Endothelial cell of umbilical vein (primary cell): Measurements from ENCODE around the gene DUSP15. TPM values are rescaled to one million over a fixed set of nuclear protein-coding genes. Genes with fewer than 3 reads are reported as not detected.

Experiments used
- BruUV-seq: library from RNA; stranded (reverse); fragments of 400-500 nt; replicated peaks from 2 replicates; lab custom pipeline; 2021; lab: Mats Ljungman, UMichigan
- CTCF ChIA-PET: fragments of 300-600, 350-600 bp; sonication (Branson Sonifier 250); formaldehyde crosslinking; loops from one replicate; lab custom pipeline; 2021; ENCODE audit warnings: antibody characterized with exemption, inconsistent platforms; lab: Charles Lee
- POLR2A ChIA-PET: fragments of 300-600, 350-600 bp; sonication (Branson Sonifier 250); formaldehyde crosslinking; loops from one replicate; lab custom pipeline; 2021; ENCODE audit warnings: antibody characterized with exemption, inconsistent platforms; lab: Charles Lee
- DNase-seq: peaks from one replicate; pipeline ENCODE4 v3.0.0-alpha.2; 2011; ENCODE audit warnings: low read depth, low spot score
- FAIRE-seq: peaks from 2 replicates; lab custom pipeline; 2011; peaks lifted over from hg19 to GRCh38; lab: Jason Lieb, UNC
- H2AFZ ChIP-seq: 2 replicates; pipeline ENCODE4 v1.6.0; 2012; ENCODE audit warnings: low read depth, low read length, control low read depth, inconsistent platforms
- H3K27ac ChIP-seq: 2 replicates; pipeline ENCODE4 v1.5.1; 2011; ENCODE audit warnings: low read depth, mild to moderate bottlenecking, control low read depth, low read length, moderate library complexity; ENCODE audit not compliant: insufficient read depth
- H3K27me3 ChIP-seq, 2 experiments: 2 replicates each; pipeline versions ENCODE4 v1.6.0 to v1.6.1; 2011; ENCODE audit warnings: low read length in 2 of 2, mixed read lengths in 1 of 2; ENCODE audit not compliant: control insufficient read depth in 2 of 2, insufficient read depth in 2 of 2
- H3K36me3 ChIP-seq, 2 experiments: 2 replicates in 1 of 2; 3 replicates in 1 of 2; pipeline ENCODE4 v1.5.1; 2011; ENCODE audit warnings: low read length in 2 of 2, mild to moderate bottlenecking in 1 of 2, moderate library complexity in 1 of 2; ENCODE audit not compliant: control insufficient read depth in 2 of 2, insufficient read depth in 2 of 2; ENCODE audit errors: extremely low read depth in 1 of 2
- H3K4me1 ChIP-seq: 3 replicates; pipeline ENCODE4 v1.5.1; 2011; ENCODE audit warnings: mild to moderate bottlenecking, low read length; ENCODE audit not compliant: control insufficient read depth, insufficient read depth; ENCODE audit errors: extremely low read depth
- H3K4me2 ChIP-seq: 2 replicates; pipeline ENCODE4 v1.6.1; 2011; ENCODE audit warnings: low read length, control low read depth, mixed read lengths; ENCODE audit not compliant: insufficient read depth
- H3K4me3 ChIP-seq, 3 experiments: fragments of 200-600 bp in 1 of 3; sonication (generic), shearing (Covaris generic) in 1 of 3; replicated peaks in 1 of 3; 2 replicates each; pipeline ENCODE4 v1.5.1; 2011 to 2016; ENCODE audit warnings: control low read depth in 3 of 3, low read length in 3 of 3, mild to moderate bottlenecking in 2 of 3, inconsistent platforms in 1 of 3, low read depth in 1 of 3, moderate library complexity in 1 of 3; ENCODE audit not compliant: insufficient read depth in 1 of 3
- H3K79me2 ChIP-seq: 2 replicates; pipeline ENCODE4 v1.6.0; 2012; ENCODE audit warnings: low read length, inconsistent platforms; ENCODE audit not compliant: control insufficient read depth, insufficient read depth
- H3K9ac ChIP-seq: replicated peaks from 2 replicates; pipeline ENCODE3; 2011; ENCODE audit warnings: low read length, control low read depth; ENCODE audit not compliant: insufficient read depth; ENCODE audit errors: extremely low read depth
- H3K9me1 ChIP-seq: replicated peaks from 3 replicates; pipeline ENCODE4 v1.6.0; 2011; ENCODE audit warnings: mild to moderate bottlenecking, low read length; ENCODE audit not compliant: control insufficient read depth, insufficient read depth; ENCODE audit errors: extremely low read depth
- H3K9me3 ChIP-seq: replicated peaks from 2 replicates; pipeline ENCODE4 v1.5.1; 2012; ENCODE audit warnings: low read length, inconsistent platforms; ENCODE audit not compliant: control insufficient read depth, insufficient read depth
- H4K20me1 ChIP-seq: replicated peaks from 2 replicates; pipeline ENCODE3; 2011; ENCODE audit warnings: mild to moderate bottlenecking, low read length; ENCODE audit not compliant: control insufficient read depth, insufficient read depth; ENCODE audit errors: extremely low read depth
- EZH2 ChIP-seq: IDR thresholded peaks from 2 replicates; pipeline ENCODE4 v1.6.1; 2012; ENCODE audit warnings: borderline replicate concordance, low read depth, mild to moderate bottlenecking, moderate library complexity, low read length, inconsistent platforms; ENCODE audit not compliant: severe bottlenecking
- FOS ChIP-seq: IDR thresholded peaks from 2 replicates; pipeline ENCODE4 v1.6.1; 2011; ENCODE audit warnings: mild to moderate bottlenecking, low read length, moderate library complexity, borderline replicate concordance; ENCODE audit not compliant: insufficient read depth
- GATA2 ChIP-seq: IDR thresholded peaks from 2 replicates; pipeline ENCODE4 v1.7.0; 2011; ENCODE audit warnings: low read depth, mild to moderate bottlenecking, moderate library complexity, mixed read lengths, low read length; ENCODE audit not compliant: insufficient read length, insufficient read depth
- JUN ChIP-seq: IDR thresholded peaks from 2 replicates; pipeline ENCODE4 v1.6.1; 2011; ENCODE audit warnings: borderline replicate concordance, low read depth; ENCODE audit not compliant: insufficient read length, insufficient read depth
- MYC ChIP-seq: IDR thresholded peaks from one replicate; pipeline ENCODE4 v1.6.1; 2011; ENCODE audit warnings: mild to moderate bottlenecking, low read depth, low read length
- POLR2A ChIP-seq: IDR thresholded peaks from 2 replicates; pipeline ENCODE4 v1.6.1; 2012; ENCODE audit warnings: low read depth, mild to moderate bottlenecking, control low read depth, low read length
- POLR2AphosphoS5 ChIP-seq: IDR thresholded peaks from 2 replicates; pipeline ENCODE4 v1.6.1; 2012; ENCODE audit warnings: low read depth, mild to moderate bottlenecking, control low read depth, low read length, moderate library complexity; ENCODE audit not compliant: insufficient read depth
- dilution Hi-C: fragments of 300-500 bp; cut with MboI; formaldehyde crosslinking; loops from one replicate; pipeline ENCODE4 v1.15.0; 2019; ENCODE audit warnings: low sequenced_read_pairs; ENCODE audit not compliant: extremely low pct_ligation_motif_present
- intact Hi-C: fragments of 100-400 bp; cut with micrococcal nuclease; formaldehyde crosslinking; loops from one replicate; pipeline ENCODE4 v1.10.0; 2022
- polyA plus RNA-seq, 4 experiments: library from polyadenylated mRNA; depleted of rRNA in 3 of 4; stranded (reverse) in 3 of 4; unstranded in 1 of 4; fragments of >200 nt; gene quantifications; 2 replicates each; pipeline versions ENCODE4 v1.2.1 to v1.2.3, GENCODE V29; 2011 to 2012; ENCODE audit warnings: missing spikeins in 1 of 4
- total RNA-seq: library from RNA; stranded (reverse); gene quantifications from 2 replicates; pipeline ENCODE4 v1.2.3, GENCODE V29; 2021
- TF ChIP-seq, protein P1 (sequence below): IDR thresholded peaks from 2 replicates; pipeline ENCODE4 v1.6.1; 2011; ENCODE audit not compliant: insufficient read depth, insufficient read length
- TF ChIP-seq, protein P2 (sequence below), 2 donors: IDR thresholded peaks; 1 replicate in 1 of 2; 2 replicates in 1 of 2; pipeline ENCODE4 v1.5.1; 2011; ENCODE audit warnings: low read length in 2 of 2, mild to moderate bottlenecking in 2 of 2, moderate library complexity in 2 of 2, control low read depth in 1 of 2, inconsistent platforms in 1 of 2, low read depth in 1 of 2; ENCODE audit not compliant: insufficient read depth in 1 of 2; ENCODE audit errors: extremely low read depth in 1 of 2

The DUSP15 gene
- total and polyA plus RNA-seq, 2 donors (not counting 3 experiments of a cell fraction or from before 2014, with no cell fraction given): 0.33 TPM; not detected in 1

DNA sequence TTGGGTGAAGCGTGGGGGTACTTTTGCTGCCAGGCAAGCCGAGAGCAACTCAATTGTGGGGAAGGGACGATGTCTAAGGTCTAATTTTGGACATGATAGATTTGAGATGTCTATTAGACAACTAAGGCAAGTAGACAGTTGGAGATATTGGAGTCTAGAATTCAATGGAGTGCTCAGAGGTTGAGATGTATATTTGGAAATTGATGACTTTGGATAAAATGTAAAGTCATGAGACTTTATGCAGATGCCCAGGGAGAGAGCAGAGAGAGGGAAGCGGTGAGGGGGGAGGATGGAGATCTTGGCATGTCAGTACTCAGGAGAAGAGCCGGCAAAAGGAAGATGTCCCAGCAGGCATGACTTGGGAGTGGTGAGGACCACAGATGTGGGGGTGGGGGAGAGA, 44.3 kb downstream of the DUSP15 start:
- intact Hi-C loops (no loop called here), dilution Hi-C loops (no loop called here)
- CTCF ChIA-PET: interaction anchor here (25.3 kb wide), 1 partner anchor 24 kb away, joined by 619 read pairs; the partner anchor contains the start of gene FOXS1
- H3K27me3 ChIP-seq: no peaks in the 10 kb centered on the region
- no peak overlapping the region for H3K4me2 ChIP-seq
- no peaks in the 10 kb centered on the region for H3K9me3 ChIP-seq
- peaks cover 30% of the 10 kb centered on the region for H3K4me1 ChIP-seq
- no peaks in the 10 kb centered on the region for H3K36me3 ChIP-seq
- no peak overlapping the region for H3K27ac ChIP-seq
- no peak overlapping the region for H2AFZ ChIP-seq
- H3K9ac ChIP-seq: no peak overlapping the region
- no peaks in the 10 kb centered on the region for H3K9me1 ChIP-seq
- DNase-seq (no peak), FAIRE-seq (no peak)
- no peaks in the 10 kb centered on the region for H3K79me2 ChIP-seq
- TF ChIP-seq, protein P1, sequence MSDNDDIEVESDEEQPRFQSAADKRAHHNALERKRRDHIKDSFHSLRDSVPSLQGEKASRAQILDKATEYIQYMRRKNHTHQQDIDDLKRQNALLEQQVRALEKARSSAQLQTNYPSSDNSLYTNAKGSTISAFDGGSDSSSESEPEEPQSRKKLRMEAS: no peak
- TF ChIP-seq FOS: no peak
- TF ChIP-seq POLR2A: no peak
- TF ChIP-seq, protein P2, sequence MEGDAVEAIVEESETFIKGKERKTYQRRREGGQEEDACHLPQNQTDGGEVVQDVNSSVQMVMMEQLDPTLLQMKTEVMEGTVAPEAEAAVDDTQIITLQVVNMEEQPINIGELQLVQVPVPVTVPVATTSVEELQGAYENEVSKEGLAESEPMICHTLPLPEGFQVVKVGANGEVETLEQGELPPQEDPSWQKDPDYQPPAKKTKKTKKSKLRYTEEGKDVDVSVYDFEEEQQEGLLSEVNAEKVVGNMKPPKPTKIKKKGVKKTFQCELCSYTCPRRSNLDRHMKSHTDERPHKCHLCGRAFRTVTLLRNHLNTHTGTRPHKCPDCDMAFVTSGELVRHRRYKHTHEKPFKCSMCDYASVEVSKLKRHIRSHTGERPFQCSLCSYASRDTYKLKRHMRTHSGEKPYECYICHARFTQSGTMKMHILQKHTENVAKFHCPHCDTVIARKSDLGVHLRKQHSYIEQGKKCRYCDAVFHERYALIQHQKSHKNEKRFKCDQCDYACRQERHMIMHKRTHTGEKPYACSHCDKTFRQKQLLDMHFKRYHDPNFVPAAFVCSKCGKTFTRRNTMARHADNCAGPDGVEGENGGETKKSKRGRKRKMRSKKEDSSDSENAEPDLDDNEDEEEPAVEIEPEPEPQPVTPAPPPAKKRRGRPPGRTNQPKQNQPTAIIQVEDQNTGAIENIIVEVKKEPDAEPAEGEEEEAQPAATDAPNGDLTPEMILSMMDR (IDR thresholded peaks at IDR 0.05; ENCODE audit: extremely low read depth in 1 of 2, insufficient read depth in 1 of 2, low read depth in 1 of 2, low read length in 2 of 2): no peak
- TF ChIP-seq MYC: no peak
- no peak for TF ChIP-seq POLR2AphosphoS5
- TF ChIP-seq EZH2: no peak
- TF ChIP-seq GATA2: no peak
- no peak for TF ChIP-seq JUN
- H4K20me1 ChIP-seq: no peaks in the 10 kb centered on the region
- POLR2A ChIA-PET: no interaction called here
- no peak overlapping the region for H3K4me3 ChIP-seq
- no TSS peak for BruUV-seq
